GM19467 (cell line): Measurements from ENCODE around the gene DQX1.

Experiments
- ATAC-seq: cut with Tn5 transposase; IDR thresholded peaks from one replicate; pipeline ENCODE4 v1.9.1; 2021; ENCODE audit warnings: mild to moderate bottlenecking, moderate library complexity; ENCODE audit not compliant: unreplicated experiment

The DQX1 gene

GRCh38 chr2:74512744-74513604 is 13.1 kb downstream of the DQX1 start:
- ATAC-seq, result no peak

- ATAC-seq, result no peak
Observed at GRCh38 chr2:74511104-74511989, 14.7 kb downstream of the DQX1 start.

- ATAC-seq, result no peak
Observed at GRCh38 chr2:74510272-74510671, 15.8 kb downstream of the DQX1 start.

GRCh38 chr2:74507926-74508520 is 18.0 kb downstream of the DQX1 start:
- peak; percentile 3 for ATAC-seq

DNA sequence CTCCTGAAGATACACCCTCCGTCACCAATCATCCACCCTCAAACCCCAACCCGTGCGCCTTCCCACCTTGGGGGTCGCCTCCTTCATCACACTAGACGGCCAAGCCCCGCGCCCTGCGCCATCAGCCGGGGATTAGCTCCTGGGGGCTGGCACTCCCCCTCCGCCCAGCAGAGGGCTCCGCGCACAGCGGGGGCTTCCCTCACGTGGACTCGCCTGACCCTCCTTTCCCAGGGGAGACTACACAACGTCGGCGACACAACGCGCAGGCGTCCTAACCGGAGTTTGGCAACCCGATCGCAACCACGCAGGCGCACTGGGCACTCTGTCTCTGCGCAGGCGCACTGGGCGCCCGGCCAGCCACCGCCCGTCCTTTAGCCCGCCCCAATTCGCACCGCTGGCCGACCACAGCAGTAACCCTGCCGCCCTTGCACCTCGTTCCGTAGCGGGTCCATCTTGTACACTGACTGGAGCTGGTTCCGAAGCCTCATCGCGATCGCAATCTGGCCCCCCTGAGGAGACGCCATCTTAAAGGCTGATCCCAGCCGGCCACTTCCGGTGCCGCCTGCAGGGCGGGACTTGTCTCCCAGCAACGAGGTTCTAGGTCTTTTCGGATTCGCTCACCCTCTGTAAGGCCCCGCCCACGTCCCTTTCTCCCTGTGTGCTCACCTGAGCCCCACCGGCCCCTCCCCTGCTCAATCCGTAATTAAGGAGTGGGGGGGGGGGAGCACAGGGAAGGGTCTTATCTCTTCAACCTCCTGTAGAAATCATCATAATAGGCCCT is 18.7 kb downstream of the DQX1 start, which contains the start of gene PCGF1:
Gene PCGF1, minus strand, starts transcription at position 551 of the 781 bp plus-strand sequence. Its CDS starts 27 bp downstream, at position 524.
- ATAC-seq, result peak; percentile 85

DNA sequence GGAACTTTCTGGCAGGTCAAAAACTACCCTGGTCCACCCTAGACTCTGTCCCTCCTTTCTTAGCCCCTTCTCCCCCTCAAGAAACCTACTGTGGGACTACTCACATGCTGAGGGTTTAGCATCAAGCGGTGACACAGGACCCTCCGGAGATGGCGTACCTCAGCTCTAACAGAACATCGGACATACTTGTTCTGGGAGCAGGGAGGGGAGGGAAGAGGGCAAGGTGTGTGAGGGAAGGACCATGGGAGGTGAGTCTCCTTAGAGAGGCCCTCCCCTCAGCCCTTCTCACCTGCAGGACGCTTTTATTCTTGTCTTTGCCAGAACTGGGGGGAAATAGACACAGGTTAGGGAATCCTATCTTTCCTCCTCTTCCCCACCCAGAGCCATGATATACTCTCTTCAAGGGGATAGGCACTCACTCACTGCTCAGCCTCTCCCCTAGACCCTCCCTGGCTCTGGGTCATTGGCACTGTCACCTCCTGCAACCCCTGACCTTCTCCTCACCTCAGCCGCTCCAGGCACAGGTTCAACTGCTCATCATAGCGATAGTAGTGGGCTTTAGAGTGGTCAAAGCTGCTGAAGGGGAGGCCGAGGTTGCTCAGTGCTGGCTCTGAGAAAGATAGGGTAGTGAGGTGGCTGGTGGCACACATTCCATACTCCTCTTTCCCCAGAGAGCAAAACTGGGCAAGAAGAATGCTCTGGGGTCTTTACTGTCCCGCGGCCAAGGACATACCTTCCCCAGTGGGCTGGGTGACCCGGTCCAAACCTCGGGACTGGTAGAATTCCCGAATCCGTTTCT is 20.4 kb downstream of the DQX1 start:
- no peak for ATAC-seq

DNA sequence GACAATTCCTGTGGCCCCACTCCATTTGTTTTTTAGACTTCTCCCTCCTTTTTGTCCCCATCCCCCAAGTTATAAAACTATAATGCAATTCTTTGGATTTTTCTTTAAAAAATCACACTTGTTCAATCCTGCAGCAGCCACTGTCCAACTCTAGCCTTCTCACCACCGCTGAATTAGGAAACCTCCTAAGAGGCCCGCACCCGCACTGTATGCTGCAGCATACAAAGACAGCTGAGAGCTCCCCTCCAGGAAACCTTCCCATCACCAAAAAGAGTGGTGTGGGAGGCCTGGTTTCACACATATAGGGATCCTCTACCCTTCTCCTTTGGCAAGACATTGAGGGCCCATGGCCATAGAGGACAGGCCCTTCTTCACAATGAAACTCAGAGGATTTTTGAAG is 21.4 kb downstream of the DQX1 start:
- ATAC-seq, result no peak

DNA sequence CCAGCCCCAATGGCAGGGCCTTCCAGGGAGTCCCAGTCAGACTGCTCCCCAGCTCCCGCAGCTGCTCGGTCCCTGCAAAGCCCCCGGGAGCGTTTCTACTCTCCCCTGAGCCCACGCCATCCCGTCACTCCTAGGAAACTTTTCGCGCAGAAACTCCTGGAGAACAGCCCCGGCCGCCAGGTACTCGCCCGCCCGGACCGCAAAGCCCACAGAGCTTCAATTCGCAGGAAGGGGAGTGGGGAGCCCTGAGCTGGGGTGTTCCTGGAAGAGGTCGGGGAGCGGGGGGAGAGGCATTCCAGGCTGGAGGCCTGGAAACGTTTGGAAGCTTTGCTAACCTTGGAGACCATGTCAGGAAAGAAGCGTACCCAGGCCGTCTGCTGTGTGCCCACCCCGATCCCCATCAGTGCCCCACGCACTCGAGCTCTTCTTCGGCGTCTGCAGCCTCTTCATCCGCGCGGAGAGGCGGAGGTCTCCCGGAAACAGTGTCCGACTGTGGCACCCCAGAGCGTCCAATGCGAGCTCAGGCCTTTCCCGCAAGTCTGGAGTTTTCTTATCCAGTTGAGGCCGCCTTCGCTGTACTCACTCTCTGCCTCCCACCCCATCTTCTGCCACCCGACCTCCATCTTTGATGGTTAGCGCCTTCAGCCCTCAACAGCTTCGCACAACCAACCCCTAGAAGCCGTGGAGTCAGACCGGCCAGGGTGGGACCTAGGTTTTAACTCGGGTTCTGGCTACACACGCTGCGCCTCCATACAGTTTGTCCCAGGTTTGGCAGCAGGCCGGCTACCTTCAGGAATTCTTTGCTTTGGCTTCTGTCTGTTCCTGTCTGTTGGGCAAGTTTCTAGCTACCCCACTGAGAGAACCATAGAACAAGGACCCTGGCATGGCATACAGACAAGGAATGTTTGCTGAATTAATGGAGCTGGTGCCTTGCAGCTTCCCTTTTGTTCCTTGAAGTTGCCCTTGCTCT is 22.2 kb downstream of the DQX1 start:
- no peak for ATAC-seq

DNA sequence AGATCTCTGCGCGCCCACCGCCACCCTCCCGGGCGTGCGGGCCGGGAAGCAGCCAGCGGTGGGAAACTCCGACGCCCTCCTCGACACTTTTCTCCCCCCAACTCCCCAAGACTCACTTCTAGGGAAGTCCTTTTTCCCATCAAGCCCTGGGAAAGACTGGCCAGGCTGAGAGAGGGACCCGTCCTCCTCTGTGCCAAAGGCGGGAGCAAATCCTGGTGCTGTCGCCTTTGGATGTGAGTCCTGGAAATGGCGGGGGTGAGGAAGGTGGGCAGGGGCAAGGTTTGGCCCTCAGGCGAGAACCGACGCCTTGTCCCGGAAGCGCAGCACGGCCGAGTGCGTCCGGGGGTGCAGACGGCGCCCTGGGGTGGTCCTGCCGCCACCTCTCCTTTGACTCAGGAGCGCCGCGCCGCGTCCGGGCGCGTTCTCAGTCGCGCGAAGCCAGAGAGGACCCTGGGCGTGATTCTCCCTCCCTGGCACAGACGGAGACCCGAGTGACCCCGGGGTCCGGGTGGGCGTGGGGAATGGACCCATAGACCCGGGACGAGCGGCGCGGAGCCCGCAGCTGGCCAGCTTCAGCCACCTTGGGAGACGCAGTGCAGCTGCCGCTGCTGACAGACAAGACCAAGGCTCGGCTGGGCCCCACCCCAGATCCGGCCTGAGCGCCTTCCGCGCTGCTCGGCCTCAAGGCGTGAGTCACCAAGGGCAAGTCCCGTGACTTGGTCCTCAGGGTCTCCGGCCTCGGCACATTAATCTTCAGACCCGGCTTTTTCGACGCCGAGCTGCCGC is 23.1 kb downstream of the DQX1 start:
- ATAC-seq, result peak; percentile 30

DNA sequence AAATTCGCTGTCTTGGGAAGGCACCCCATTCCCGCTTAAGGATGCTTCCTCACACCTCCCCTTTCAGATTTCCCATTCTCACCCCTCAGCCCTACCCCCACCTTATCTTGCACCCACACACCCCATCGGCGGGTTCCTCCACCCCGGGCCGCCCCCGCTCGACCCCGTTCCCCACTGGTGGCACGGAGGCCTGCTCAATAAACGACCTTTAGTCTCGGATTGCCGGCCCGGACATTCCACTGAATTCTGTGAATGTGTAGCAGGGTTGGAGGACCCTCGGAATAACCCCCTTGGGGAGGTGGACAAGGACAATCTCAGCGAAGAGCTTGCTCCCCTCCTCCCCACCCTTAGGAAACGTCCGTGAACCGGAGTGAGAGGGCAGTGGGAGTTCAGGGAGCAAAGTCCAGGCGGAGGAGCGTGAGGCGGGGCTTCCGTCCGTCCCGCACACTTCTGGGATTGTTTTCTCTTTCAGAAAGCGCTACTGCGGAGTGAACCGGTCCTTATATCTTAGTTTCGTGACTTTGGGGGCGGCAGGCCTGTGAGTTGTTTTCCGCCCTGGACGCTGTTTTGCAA is 23.8 kb downstream of the DQX1 start:
- ATAC-seq, result no peak

- ATAC-seq, result no peak
Observed at GRCh38 chr2:74501335-74502071, 24.5 kb downstream of the DQX1 start.

GRCh38 chr2:74500578-74500946 is 25.5 kb downstream of the DQX1 start:
- no peak for ATAC-seq

- no peak for ATAC-seq
Observed at GRCh38 chr2:74499940-74500577, 26.0 kb downstream of the DQX1 start.

DNA sequence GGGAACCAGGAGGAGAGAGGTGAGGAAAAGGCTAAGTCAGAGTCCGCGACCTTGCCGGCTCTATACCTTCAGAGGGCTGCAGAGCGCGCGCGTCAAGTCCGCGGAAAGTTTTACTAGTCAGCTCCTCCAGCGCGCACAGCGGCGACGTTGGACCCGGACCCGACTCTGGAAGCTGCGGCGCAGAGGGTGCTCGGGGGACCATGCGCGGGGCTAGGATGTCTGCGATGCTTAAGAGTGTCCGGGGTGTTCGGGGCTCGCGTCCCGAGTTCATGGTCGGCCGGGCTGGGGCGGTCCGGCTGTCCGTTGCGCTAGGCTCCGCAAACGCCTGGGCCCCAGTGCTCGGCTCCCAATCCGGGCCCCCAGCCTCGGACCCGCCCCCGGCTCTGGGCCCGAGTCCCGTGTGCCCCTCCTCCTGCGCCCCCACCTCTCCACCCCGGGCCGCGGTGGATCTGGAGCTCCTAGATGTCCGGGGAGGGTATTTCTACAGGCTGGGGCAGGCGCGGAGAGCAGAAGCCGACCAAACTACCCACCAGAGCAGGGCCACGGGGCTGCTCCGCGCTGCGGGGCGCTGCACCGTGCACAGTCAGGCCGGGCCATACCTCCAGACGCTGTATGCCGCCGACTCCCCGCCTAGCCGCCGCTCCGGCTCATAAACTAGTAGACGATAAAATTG is 26.6 kb downstream of the DQX1 start, which contains the start of gene LBX2:
Gene LBX2, minus strand, starts transcription at position 337 of the 673 bp plus-strand sequence. Its CDS starts 66 bp downstream, at position 271.
- ATAC-seq, result no peak

DNA sequence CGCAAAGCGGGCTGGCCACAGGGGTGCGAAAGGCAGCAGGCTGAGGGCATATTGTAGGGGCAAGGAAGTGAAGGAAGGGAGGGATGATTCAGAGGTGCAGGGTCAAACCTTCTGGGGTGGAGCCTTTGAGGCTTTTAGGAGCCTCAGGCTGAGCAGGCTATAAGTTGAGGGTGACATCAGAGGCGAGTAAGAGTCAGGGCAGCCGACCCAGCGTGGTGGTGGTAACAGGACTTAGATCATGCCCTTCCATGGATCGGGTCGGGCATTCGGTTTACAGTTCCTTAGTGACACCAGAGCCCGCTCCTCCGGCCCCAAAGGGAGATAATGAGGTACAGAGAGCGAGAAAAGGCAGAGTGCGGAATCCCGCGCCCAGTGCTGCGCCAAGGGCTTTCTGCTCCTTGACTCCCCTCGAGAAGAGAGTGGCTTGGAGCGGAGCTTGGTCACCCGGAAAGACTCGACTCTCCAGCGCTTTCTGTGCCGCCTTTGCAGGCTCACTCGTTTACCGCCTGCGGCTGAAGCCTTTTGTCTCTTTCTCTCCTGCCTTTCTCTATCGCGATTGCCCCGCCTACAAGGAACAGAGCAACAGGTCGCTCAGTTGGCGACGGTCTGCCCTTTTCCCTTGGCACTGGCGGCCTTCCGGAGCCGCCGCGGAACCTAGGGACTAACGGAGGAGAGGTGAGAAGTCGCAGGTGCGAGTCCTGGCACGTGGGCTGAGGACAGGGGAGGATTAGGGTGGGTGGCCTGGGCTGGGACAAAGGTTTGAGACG is 27.3 kb downstream of the DQX1 start:
- ATAC-seq, result no peak
